ENCODE measurements around the gene ANO7.

ANO7 gene

DNA sequence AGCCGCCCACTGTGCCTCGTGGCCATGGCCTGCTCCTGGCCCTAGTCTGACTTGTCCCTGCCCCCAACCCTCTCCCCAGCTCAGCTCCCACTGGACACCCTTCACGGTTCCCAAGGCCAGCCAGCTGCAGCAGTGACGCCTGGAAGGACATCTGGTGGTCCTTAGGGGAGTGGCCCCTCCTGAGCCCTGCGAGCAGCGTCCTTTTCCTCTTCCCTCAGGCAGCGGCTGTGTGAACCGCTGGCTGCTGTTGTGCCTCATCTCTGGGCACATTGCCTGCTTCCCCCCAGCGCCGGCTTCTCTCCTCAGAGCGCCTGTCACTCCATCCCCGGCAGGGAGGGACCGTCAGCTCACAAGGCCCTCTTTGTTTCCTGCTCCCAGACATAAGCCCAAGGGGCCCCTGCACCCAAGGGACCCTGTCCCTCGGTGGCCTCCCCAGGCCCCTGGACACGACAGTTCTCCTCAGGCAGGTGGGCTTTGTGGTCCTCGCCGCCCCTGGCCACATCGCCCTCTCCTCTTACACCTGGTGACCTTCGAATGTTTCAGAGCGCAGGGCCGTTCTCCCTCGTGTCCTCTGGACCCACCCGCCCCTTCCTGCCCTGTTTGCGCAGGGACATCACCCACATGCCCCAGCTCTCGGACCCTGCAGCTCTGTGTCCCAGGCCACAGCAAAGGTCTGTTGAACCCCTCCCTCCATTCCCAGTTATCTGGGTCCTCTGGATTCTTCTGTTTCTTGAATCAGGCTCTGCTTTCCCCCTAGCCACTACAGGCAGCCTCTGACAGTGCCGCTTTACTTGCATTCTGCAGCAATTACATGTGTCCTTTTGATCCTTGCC, 35.8 kb downstream of the ANO7 start:
- TF ChIP-seq CTCF (IDR thresholded peaks at IDR 0.05; ENCODE audit: borderline replicate concordance, control extremely low read depth, extremely low read depth, insufficient read depth, missing control alignments): no peak
- DNase-seq (ENCODE audit: low spot score): no peak
- in situ Hi-C loops (cut with MboI; ENCODE audit: low sequenced_read_pairs, unreplicated experiment): no loop called here

DNA sequence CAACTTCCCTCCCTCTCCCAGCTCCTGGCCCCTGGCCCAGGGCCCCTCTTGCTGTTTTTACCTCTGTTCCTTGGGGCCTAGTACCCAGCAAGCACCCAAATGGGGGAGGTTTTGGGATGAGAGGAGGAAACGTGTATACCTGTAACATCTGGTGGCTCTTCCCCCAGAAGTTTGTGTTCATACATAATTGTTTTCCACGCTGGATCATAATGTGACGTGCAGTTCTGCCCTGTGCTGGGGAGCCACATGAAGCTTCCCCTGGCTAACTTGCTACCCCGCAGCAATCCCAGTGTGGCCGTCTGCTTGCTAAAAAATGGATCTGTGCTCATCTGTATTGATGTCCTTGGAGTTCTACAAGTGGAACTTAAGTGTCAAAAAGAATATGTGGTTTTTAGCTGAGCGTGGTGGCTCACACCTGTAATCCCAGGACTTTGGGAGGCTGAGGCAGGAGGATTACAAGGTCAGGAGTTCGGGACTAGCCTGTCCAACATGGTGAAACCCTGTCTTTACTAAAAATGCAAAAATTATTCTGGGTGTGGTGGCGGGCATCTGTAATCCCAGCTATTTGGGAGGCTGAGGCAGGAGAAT, 36.5 kb downstream of the ANO7 start:
- DNase-seq (ENCODE audit: low spot score): no peak
- no peak for TF ChIP-seq CTCF (IDR thresholded peaks at IDR 0.05; ENCODE audit: borderline replicate concordance, control extremely low read depth, extremely low read depth, insufficient read depth, missing control alignments)
- in situ Hi-C loops (cut with MboI; ENCODE audit: low sequenced_read_pairs, unreplicated experiment): no loop called here

GRCh38 chr2:241225545-241225944, 37.1 kb downstream of the ANO7 start:
- in situ Hi-C loops (cut with MboI; ENCODE audit: low sequenced_read_pairs, unreplicated experiment): no loop called here
- TF ChIP-seq CTCF (IDR thresholded peaks at IDR 0.05; ENCODE audit: borderline replicate concordance, control extremely low read depth, extremely low read depth, insufficient read depth, missing control alignments): no peak
- DNase-seq (ENCODE audit: low spot score): no peak

DNA sequence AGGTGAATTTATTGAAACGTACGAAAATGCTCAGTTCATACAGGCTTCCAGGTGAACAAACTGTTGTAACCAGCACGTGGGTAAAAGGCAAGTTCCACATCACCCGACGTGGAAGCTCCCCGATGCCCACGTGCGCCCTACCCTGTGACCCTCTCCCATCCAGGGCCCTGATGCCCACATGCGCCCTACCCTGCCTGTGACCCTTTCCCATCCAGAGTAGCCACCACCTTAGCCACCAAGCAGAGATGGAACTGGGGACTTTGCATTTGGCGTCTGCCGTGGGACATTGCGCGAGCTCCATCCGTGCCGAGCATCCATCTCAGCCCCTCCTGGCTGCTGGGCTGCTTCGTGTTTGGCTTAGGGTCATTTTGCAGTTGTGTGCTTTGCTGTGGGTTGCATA, 37.5 kb downstream of the ANO7 start:
- no peak for DNase-seq (ENCODE audit: low spot score)
- in situ Hi-C loops (cut with MboI; ENCODE audit: low sequenced_read_pairs, unreplicated experiment): no loop called here
- TF ChIP-seq CTCF (IDR thresholded peaks at IDR 0.05; ENCODE audit: borderline replicate concordance, control extremely low read depth, extremely low read depth, insufficient read depth, missing control alignments): no peak

DNA sequence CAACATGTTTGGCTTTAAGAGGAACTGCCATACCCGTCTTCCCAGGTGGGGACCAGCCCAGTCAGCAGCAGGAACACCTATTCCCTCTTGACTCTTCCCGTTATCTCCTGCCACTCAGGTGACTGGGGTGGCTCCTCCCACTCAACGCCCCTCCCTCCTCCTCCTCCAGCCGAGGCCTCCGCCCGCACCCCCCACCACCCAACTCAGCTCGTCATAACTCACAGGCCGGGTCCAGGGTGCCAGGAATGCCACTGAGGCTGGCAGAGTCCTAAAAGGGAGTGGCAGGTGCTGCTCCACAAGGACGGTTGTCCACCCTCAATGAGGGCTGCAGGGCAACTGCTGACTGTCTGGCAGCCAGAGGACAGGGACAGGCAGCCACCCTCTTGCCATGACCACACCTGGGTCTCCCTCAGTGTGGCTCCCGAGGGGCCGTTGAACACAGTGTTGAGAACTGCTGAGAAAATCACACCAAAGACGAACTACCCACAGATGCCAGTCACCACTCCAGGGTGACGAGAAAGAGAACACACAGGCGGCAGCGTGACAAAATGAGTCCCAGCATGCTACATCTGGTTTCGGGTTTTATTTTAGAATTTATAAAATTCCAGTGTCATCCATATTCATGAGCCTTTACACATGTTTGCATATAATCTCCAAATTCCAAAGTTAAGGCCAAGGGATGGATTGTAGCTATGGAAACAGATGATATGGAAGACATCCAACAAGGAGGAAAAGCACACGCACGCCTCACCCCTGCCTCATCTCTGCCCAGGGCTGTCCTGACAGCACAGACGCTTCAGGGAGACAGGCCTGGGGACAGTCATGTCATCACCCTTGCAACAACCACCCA, 38.5 kb downstream of the ANO7 start:
- DNase-seq (ENCODE audit: low spot score): no peak
- no peak for TF ChIP-seq CTCF (IDR thresholded peaks at IDR 0.05; ENCODE audit: borderline replicate concordance, control extremely low read depth, extremely low read depth, insufficient read depth, missing control alignments)
- in situ Hi-C loops (cut with MboI; ENCODE audit: low sequenced_read_pairs, unreplicated experiment): no loop called here

GRCh38 chr2:241227594-241227993, 39.1 kb downstream of the ANO7 start:
- no peak for TF ChIP-seq CTCF (IDR thresholded peaks at IDR 0.05; ENCODE audit: borderline replicate concordance, control extremely low read depth, extremely low read depth, insufficient read depth, missing control alignments)
- DNase-seq (ENCODE audit: low spot score): no peak
- in situ Hi-C loops (cut with MboI; ENCODE audit: low sequenced_read_pairs, unreplicated experiment): no loop called here
